NCI-H345 treated with DMSO at 0.1 percent for 48 hours (cell line): ENCODE measurements around the gene TMSB10.
"Not testable (repeated sequence)": the region's sequence is repeated elsewhere in the genome, so short reads cannot be mapped to it uniquely, and the experiment has no call there.

Experiments
- DNase-seq: peaks from one replicate; lab custom pipeline; 2025; ENCODE audit not compliant: unreplicated experiment; lab: John Stamatoyannopoulos, UW

TMSB10 gene

DNA sequence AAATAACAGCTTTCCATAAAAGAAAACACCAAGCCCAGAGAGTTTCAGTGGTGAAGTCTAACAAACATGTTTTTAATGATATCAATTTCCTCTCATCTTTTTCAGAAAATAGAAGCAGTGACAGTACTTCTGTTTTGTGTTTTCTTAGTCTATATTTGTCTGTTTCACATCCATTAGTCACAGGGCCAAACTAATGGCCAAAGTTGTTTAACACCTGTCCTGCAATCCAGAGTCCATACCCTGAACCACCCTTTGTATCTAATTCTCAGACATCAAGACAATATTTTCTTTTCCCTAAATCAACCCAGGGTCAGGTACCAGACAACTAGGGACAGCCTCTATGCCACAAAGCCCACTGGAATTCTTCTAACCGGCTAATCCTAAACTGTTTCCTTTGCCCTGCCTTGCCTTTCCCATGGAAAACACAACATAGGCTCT, 25.9 kb downstream of the TMSB10 start:
- no peak for DNase-seq

DNA sequence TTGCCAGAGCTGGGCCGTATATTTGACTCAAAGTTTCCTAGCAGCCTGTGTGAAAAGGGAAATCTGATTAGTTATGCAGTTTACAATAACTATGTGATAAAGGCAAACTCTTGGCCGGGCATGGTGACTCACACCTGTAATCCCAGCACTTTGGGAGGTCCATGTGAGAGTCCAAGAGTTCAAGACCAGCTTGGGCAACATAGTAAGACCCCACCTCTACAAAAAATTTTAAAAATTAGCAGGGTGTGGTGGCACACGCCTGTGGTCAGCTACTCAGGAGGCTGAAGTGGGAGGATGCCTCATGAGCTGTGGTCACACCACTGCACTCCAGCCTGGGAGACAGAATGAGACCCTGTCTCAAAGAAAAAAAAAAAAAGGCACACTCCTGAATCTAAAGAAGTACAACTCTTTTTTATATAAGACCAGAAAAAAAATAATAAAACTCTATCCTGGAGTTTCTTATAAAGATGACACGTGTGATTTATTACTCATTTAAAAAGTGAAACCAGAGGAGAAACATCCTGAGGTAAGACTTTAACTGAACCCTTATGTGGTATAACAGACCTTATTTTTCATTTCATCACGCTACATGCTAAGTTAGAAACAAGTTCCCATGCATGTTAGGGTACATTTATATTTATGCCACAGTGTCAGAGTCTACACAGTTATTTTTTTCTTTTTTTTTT, 32.9 kb downstream of the TMSB10 start:
- DNase-seq: no peak

DNA sequence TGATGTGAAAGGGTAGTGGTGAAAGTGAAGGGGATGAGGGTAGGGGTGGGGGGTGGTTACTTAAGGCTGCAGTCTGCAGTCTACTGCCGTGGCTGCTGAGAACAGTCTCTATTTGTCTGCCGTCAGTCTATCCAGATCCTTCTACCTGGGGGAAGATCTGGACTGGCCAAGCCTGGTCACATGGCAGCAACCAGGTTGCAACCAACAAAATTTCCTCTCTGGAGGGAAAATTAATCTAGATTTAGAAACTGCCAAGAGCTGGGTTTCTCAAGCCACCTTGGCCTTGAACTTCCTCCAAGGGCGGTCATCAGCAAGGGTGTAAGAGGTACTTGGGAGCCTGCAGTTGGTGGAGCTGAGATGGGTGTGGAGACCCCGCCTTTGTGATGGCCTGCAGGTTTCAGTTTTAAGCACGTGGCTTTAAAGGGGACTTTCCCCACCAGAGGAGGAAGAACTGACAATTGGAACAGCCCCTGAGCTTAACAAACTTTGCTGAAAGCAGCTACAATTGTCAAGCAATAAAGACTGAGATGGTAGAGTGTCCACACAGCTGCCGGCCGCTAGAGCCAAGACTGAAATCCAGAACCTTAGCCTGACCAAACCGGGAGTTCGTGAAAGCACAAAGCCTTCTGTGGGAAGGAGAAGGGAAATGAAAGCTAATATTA, 34.1 kb downstream of the TMSB10 start:
- no peak for DNase-seq

DNA sequence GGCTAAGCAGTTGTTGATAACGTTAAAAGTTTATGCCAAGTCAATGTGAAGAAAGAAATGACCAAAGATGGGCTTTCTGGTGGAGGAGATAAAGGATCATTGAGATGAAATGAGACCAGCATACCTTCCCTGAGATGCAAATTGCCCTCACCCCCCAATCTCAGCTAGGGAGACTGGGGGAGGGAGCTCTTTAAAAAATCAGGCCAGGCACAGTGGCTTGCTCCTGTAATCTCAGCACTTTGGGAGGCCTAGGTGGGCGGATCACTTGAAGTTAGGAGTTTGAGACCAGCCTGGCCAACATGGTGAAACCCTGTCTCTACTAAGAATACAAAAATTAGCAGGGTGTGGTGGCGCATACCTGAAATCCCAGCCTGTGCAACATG, 34.6 kb downstream of the TMSB10 start:
- DNase-seq: no peak

DNA sequence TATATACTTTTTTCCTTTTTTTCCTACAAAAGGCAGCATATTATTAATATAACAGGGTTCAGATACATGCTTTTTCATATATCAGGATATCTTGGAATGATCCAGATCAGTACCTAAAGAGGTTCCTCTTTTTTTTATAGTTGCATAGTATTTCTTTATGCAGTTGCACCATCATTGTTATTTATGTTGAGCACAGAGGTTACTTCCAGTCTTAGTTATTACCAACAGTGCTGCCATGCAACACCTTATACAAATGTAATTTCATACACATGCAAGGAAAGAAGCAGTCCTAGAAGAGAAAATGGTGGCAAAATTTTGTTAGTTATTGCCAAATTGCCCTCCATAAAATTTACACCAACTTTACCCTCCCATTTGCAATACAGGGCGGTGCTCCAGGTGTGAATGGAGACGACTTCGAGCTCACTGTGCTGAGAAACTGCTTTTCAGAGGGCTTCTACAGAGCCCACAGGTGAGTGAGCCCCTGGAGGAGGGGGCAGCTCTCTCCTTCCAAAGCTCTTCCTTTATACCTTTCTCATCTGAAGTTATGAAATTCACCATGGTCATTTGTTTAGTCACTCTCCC, 35.5 kb downstream of the TMSB10 start:
- DNase-seq: no peak

DNA sequence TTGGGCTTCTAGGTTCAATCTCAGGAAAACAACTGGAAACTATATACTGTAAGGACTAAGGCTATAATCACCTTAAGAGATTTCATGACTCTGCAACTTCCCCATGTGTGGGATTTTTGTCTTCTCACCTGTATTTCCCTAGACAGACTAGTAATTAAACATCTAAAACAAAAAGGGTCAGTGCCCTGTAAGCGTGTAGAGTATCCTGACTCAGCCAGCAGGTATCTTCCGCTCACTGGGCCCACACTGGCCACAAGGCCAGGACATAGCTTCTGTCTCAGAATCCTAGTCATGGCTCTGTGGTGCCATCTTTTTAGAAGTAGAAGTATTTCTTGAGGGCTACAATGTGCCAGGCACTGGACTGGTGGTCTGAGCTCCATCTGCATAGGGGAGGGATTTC, 36.7 kb downstream of the TMSB10 start:
- DNase-seq: no peak

DNA sequence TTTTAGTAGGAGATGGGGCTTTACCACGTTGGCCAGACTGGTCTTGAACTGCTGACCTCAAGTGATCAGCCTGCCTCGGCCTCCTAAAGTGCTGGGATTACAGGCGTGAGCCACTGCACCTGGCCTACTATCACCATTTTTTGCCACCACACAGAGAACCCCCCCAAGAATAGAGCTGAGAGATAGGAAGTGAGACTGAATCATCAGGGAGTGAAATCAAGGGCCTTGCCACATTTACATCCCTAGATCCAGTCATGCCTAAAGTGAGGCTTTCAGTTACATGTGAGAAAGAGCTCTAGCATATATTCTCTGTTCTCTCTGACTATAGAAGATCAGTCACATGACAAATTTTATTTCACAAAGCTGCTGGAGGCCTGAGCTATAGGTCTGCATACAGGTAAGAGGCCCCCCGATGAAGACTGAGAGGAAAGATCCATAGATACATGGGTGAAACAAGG, 37.5 kb downstream of the TMSB10 start:
- DNase-seq: no peak

DNA sequence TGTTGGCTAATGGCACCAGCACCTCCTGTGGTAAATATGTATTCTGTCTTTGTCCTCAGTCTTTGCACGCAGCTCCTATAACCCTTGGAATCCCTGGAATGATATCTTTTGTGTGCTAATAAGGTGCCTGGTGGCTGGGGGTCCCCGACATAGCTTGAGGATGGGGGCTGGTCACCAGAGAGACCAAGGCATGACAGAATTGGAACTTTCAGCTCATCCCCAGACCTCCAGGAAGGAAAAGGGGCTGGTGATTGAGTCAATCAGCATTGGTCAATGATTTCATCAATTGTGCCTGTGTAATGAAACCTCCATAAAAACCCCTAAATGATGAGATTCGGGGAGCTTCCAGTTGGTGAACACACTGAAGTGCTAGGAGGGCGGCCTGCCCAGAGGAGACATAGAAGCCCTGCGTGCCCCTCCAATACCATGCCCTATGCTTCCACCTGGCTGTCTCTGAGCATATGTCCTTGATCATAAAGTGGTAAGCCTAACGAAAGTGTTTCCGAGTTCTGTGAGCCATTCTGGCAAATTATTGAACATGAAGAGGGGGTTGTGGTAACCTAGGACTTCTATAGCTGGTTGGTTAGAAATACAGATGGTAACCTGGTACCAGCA, 38.9 kb downstream of the TMSB10 start:
- DNase-seq: no peak

DNA sequence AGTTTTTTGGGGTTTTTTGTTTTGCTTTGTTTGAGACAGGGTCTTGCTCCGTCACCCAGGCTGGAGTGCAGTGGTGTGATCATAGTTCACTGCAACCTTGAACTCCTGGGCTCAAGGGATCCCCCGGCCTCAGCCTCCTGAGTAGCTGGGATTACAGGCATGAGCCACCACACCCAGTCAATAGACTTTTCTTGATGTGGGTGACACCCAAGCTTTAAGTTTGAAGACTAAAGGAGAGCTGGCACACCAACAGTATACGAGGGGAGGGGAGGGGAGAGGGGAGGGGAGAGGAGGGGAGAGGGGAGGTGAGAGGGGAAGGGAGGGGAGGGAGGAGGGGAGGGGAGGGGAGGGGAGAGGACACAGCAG, 40.4 kb downstream of the TMSB10 start:
- DNase-seq: not testable (repeated sequence)

DNA sequence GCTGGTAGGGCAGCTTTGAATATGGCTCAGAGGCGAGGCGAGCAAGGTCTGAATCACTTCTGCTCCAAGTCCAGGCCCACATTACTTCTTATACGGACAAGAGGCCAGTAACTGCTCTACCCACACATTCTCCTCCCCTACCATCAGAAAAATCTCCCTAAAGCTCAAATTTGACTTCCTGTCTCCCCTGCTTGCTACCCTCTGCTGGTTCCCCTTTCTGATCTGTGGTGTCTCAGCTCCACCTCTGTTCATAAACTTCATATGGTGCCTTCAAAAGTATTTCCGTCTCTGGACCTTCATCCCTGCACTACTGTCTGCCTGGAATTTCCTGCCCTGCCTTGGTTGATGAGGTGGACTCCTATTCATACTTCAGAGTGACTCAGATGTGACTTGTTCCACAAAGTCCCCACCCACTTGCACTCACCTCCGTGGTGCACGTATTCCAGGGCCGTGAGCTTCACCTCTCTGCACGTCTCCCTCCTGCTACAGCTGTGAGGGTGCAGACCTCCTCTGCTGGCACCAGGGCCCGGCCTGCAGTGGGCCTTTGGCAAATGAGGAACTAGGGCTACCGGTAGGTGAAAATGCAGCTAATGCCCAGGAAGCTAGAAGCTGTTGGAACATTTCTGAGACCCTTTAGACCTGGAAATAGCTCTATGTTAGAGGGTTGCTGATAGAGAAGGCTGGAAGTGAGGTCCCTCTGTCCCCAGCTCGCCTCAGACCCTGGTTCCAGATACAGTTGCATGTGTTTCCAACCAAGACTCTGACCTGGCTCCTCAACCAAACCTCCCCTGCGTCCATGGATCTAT, 41.0 kb downstream of the TMSB10 start:
- no peak for DNase-seq

DNA sequence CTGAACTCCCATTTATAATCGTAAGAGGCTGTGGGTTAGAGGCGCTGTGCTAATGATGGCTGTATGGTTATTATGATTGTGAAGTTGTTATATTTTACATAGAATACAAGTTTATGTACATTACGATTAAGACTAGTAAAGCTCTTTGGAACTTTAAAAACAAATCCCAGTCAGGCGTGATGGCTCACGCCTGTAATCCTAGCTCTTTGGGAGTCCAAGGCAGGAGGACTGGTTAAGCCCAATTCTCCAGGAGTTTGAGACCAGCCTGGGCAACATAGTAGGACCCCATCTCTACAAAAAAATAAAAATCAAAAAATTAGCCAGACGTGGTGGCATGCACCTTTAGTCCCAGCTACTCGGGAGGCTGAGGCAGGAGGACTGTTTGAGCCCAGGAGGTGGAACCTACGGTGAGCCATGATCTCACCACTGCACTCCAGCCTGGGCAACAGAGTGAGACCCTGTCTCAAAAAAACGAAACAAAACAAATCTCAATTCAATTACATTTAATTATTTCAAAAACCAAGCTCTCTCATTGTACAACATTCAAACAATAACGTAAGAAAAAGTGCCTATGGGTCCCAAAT, 41.6 kb downstream of the TMSB10 start:
- no peak for DNase-seq

DNA sequence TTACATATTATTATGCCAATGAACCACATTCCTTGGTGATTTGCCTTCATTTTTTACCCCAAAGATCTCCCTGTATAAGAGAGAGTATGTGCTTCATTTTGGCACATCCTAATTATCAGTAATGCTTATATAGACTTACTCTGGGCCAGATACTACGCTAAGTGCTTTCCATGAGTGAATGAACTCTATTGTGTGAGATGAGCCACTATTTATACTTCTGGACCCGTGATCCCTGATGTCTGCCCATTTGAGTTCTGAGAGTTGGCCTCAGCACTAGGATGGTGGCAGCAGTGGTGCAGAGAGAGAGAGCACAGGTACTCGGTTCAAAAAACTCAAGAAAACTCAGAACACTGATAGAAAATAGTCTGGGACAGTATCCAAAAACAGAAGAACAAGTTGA, 48.1 kb downstream of the TMSB10 start:
- DNase-seq: no peak

DNA sequence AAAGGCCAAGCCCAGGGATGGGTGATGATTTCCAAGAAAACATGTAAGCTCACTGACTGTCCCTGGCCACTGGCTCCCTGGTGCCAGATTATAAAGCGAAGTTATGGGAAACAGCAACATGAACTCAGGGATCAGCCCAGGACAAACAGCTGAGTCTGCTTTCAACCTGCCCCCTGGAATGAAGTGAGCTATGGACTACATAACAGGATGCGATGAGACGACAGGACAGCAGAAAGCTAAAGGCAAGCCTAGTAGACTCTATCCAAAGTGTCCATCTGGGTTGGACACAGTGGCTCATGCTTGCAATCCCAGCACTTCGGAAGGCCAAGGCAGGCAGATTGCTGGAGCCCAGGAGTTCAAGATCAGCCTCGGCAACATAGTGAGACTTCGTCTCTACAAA, 48.9 kb downstream of the TMSB10 start:
- DNase-seq: no peak
